Mesodermal cell (in vitro differentiated cells): ENCODE data around the gene ZC3H11A.

Source experiments
- H3K27ac ChIP-seq: 2 replicates; pipeline ENCODE4 v1.7.0; 2013; ENCODE audit warnings: mild to moderate bottlenecking, low read depth, low read length, moderate library complexity; ENCODE audit not compliant: severe bottlenecking
- H3K36me3 ChIP-seq: 2 replicates; pipeline ENCODE4 v1.7.1; 2013; ENCODE audit warnings: mild to moderate bottlenecking, low read length, moderate library complexity; ENCODE audit not compliant: control insufficient read depth, insufficient read depth
- H3K4me1 ChIP-seq: one replicate; pipeline ENCODE4 v1.7.1; 2013; ENCODE audit warnings: mild to moderate bottlenecking, low read length; ENCODE audit not compliant: insufficient read depth, control insufficient read depth, poor library complexity, severe bottlenecking
- H3K4me3 ChIP-seq: 2 replicates; pipeline ENCODE4 v1.7.0; 2013; ENCODE audit warnings: low read length, control low read depth, mild to moderate bottlenecking; ENCODE audit not compliant: insufficient read depth, poor library complexity, severe bottlenecking; ENCODE audit errors: extremely low read depth
- H3K9me3 ChIP-seq: 2 replicates; pipeline ENCODE4 v1.7.1; 2013; ENCODE audit warnings: mild to moderate bottlenecking, low read length, moderate library complexity; ENCODE audit not compliant: control insufficient read depth
- WGBS, 2 experiments: methylation state at CpG; one replicate each; pipeline ENCODE4 v1.1.5; 2013; ENCODE audit warnings: missing lambda C conversion rate in 2 of 2; ENCODE audit not compliant: insufficient coverage in 2 of 2; 5-methylcytosine and 5-hydroxymethylcytosine counted together

The ZC3H11A gene

DNA sequence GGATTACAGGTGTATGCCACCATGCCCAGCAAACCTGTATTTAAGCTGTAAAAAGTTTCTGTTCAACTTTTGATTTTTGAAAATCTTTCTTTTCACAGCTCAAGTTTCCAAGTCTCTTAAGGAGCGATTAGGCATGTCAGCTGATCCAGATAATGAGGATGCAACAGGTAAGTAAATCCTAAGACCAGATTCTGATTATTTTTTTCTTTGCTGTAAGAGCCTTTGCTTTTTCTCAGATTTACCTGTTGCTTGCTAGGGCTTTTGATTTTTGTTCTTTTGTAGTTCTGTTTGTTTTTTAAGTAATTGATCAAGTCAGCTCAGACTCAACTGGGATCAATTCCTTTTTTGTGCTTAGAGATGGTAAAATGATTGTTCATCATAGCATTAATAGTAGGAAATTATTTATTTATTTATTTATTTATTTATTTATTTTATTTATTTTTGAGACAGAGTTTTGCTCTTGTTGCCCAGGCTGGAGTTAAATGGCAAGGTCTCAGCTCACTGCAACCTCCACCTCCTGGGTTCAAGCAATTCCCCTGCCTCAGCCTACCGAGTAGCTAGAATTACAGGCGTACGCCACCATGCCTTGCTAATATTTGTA, 44.9 kb downstream of the ZC3H11A start:
- H3K36me3 ChIP-seq = peaks cover 81% of the 10 kb centered on the region
- no peak overlapping the region for H3K4me3 ChIP-seq
- H3K27ac ChIP-seq = no peak overlapping the region
- H3K9me3 ChIP-seq = peaks cover 3% of the 10 kb centered on the region
- no peaks in the 10 kb centered on the region for H3K4me1 ChIP-seq
- WGBS, 2 experiments = 100% methylated on average over 1 to 4 of the region's 4 CpGs

DNA sequence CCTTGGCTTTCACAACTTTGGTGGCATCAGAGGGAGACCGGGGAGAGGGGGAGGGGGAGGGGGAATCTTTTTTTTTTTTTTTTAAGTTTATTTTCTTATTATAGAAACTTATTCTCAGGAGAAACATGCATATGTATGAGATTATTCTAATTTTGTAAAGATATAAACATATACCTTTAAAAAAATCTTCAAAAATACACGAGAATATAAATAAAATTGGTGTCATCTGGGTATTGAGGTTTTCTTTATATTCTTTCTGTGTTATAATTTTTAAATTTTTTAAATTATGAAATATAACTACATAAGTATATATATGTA, 47.1 kb downstream of the ZC3H11A start:
- no CpG with 5 or more reads among the region's 2 CpGs for WGBS, 2 experiments
- Histone ChIP-seq H3K9me3 (peaks cover 3% of the 10 kb centered on the region), H3K36me3 (peaks cover 76% of the 10 kb centered on the region), H3K4me3 (no peak overlapping the region), H3K27ac (no peak overlapping the region), H3K4me1 (no peaks in the 10 kb centered on the region)

DNA sequence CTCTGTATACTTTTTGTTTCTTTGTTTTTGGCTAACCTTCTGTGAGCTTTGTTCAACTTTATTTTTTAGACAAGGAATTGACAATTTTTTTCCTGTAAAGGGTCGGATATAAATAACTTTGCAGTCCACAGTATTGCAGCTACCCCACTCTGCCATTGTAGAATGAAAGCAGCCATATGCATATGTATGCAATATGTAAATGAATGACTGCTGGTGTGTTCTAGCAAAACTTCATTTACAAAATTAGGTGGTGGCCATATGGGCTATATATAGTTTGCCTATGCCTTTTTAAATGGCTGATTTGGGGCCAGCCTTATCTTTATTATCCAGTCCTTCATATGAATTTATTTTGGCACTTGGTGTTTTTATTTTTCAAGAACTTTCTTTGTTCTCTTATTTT, 48.0 kb downstream of the ZC3H11A start:
- Histone ChIP-seq H3K4me1 (no peaks in the 10 kb centered on the region), H3K9me3 (peaks cover 3% of the 10 kb centered on the region), H3K4me3 (no peak overlapping the region), H3K36me3 (peaks cover 75% of the 10 kb centered on the region), H3K27ac (no peak overlapping the region)
- WGBS, 2 experiments = 100% methylated on average over 1 of the region's 1 CpG; no CpG with 5 or more reads in 1 of the 2 experiments
